NT2/D1 (cell line): ENCODE results near the gene OR51A7.
A peak's percentile ranks its signal among the peaks of the same experiment; 100 is the strongest.
"Not testable (repeated sequence)": the region's sequence is repeated elsewhere in the genome, so short reads cannot be mapped to it uniquely, and the experiment has no call there.

Source experiments
- DNase-seq: peaks from one replicate; pipeline ENCODE4 v3.0.0-alpha.2; 2011; ENCODE audit warnings: low read depth, low spot score
- H3K27me3 ChIP-seq: 2 replicates; pipeline ENCODE4 v1.6.0; 2011; ENCODE audit warnings: mild to moderate bottlenecking; ENCODE audit not compliant: insufficient read length, insufficient read depth
- H3K36me3 ChIP-seq: 2 replicates; pipeline ENCODE4 v1.6.1; 2011; ENCODE audit warnings: mild to moderate bottlenecking, low read length, mixed read lengths; ENCODE audit not compliant: insufficient read depth, insufficient read length
- H3K4me1 ChIP-seq: 2 replicates; pipeline ENCODE4 v1.5.1; 2011; ENCODE audit not compliant: insufficient read depth, insufficient read length
- H3K4me3 ChIP-seq: 2 replicates; pipeline ENCODE4 v1.5.1; 2011; ENCODE audit warnings: low read depth; ENCODE audit not compliant: insufficient read length
- H3K9ac ChIP-seq: 2 replicates; pipeline ENCODE4 v1.6.0; 2011; ENCODE audit warnings: low read depth; ENCODE audit not compliant: insufficient read length
- H3K9me3 ChIP-seq: 2 replicates; pipeline ENCODE4 v1.5.1; 2011; ENCODE audit warnings: mild to moderate bottlenecking, low read length; ENCODE audit not compliant: insufficient read depth
- SUZ12 ChIP-seq: IDR thresholded peaks from 2 replicates; pipeline ENCODE4 v1.6.1; 2011; ENCODE audit not compliant: insufficient read length, insufficient read depth; ENCODE audit errors: extremely low read depth
- YY1 ChIP-seq: IDR thresholded peaks from 2 replicates; pipeline ENCODE4 v1.6.1; 2011; ENCODE audit not compliant: insufficient read length, insufficient read depth
- ZNF274 ChIP-seq: IDR thresholded peaks from 2 replicates; pipeline ENCODE4 v1.6.1; 2011; ENCODE audit warnings: mild to moderate bottlenecking, low read depth, low read length

Gene OR51A7

DNA sequence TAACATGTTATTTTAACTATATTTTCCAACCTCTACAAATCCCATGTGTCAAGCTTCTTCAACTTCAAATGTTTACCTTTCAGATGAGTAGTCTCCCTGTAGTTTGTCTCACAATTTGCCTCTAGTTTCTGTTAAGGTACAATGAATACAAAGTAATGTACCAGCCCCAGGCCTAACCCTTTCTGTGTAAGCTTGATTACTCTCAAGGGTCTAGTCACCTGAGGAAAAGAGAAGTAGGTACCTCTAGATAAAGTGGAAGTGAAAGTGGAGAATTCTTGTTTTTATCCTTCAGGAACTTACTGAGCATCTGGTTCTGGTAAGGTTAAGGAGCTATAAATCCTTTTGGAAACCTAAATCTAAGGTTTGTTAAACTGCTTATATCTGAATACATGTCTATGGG lies at the start of gene OR51A7:
Gene OR51A7, plus strand, starts transcription at position 300 of the 400 bp plus-strand sequence. CDS start 3,587 bp downstream, outside the sequence.
- no peak for DNase-seq
- TF ChIP-seq ZNF274 (no peak), SUZ12 (no peak), YY1 (no peak)
- Histone ChIP-seq H3K9me3 (no peaks in the 10 kb centered on the region), H3K27me3 (no peaks in the 10 kb centered on the region), H3K9ac (no peak within 1 kb of the TSS), H3K36me3 (no peaks in the 10 kb centered on the region), H3K4me3 (no peak within 1 kb of the TSS), H3K4me1 (no peaks in the 10 kb centered on the region)

DNA sequence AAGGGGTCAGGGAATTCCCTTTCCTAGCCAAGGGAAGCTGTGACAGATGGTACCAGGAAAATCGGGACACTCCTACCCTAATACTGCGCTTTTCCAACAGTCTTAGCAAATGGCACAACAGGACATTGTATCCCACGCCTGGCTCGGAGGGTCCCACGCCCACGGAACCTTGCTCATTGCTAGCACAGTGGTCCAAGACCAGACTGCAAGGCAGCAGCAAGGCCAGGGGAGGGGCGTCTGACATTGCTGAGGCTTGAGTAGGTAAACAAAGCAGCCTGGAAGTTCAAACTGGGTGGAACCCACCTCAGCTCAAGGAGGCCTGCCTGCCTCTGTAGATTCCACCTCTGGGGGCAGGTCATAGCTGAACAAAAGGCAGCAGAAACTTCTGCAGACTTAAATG lies 49.3 kb upstream of the OR51A7 start:
- H3K27me3 ChIP-seq, H3K9ac ChIP-seq, H3K9me3 ChIP-seq, H3K36me3 ChIP-seq, H3K4me1 ChIP-seq, DNase-seq, H3K4me3 ChIP-seq: not testable (repeated sequence)

- peak; percentile 81 for DNase-seq
These were observed 40.9 kb upstream of the OR51A7 start for GRCh38 chr11:4862447-4863236.

DNA sequence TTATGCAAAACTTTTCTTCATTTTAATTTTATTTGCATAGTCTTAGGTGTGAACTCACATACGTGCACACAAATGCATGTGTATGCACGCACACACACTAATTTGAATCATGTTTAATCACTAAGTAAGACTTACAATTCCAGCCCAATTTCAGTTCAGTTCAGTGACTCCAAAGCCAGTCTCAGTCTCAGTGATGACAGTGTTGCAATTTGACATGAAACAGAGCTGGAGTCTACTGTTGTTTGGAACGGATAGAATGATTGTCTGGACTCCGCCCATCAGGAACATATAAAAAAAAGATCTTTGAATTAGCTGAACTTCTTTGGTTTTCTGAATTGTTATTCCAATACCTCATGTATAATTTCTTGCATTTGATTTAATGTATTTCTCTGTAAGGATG lies 39.7 kb upstream of the OR51A7 start:
- Histone ChIP-seq H3K9me3 (no peaks in the 10 kb centered on the region), H3K4me3 (no peak overlapping the region), H3K4me1 (no peaks in the 10 kb centered on the region), H3K9ac (no peak overlapping the region), H3K27me3 (no peaks in the 10 kb centered on the region), H3K36me3 (no peaks in the 10 kb centered on the region)
- no peak for DNase-seq
- TF ChIP-seq YY1 (no peak), SUZ12 (no peak), ZNF274 (no peak)

More at GRCh38 chr11:4862447-4863236, 40.9 kb upstream of the OR51A7 start:
- Histone ChIP-seq H3K27me3 (no peaks in the 10 kb centered on the region), H3K9ac (no peak overlapping the region), H3K9me3 (no peaks in the 10 kb centered on the region), H3K36me3 (no peaks in the 10 kb centered on the region), H3K4me1 (no peaks in the 10 kb centered on the region), H3K4me3 (no peak overlapping the region)
- TF ChIP-seq ZNF274 (no peak), SUZ12 (no peak), YY1 (no peak)

- H3K9ac ChIP-seq = no peak overlapping the region
- no peak for DNase-seq
- no peaks in the 10 kb centered on the region for H3K36me3 ChIP-seq
- no peaks in the 10 kb centered on the region for H3K4me1 ChIP-seq
- no peaks in the 10 kb centered on the region for H3K9me3 ChIP-seq
- no peak overlapping the region for H3K4me3 ChIP-seq
- no peaks in the 10 kb centered on the region for H3K27me3 ChIP-seq
- TF ChIP-seq YY1 (no peak), ZNF274 (no peak), SUZ12 (no peak)
These were observed 37.7 kb upstream of the OR51A7 start for GRCh38 chr11:4865855-4866254.

- Histone ChIP-seq H3K4me3 (no peak overlapping the region), H3K9ac (no peak overlapping the region), H3K27me3 (no peaks in the 10 kb centered on the region), H3K36me3 (no peaks in the 10 kb centered on the region), H3K9me3 (no peaks in the 10 kb centered on the region), H3K4me1 (no peaks in the 10 kb centered on the region)
- no peak for DNase-seq
- TF ChIP-seq ZNF274 (no peak), YY1 (no peak), SUZ12 (no peak)
These were observed 22.4 kb upstream of the OR51A7 start for GRCh38 chr11:4881188-4881587.

DNA sequence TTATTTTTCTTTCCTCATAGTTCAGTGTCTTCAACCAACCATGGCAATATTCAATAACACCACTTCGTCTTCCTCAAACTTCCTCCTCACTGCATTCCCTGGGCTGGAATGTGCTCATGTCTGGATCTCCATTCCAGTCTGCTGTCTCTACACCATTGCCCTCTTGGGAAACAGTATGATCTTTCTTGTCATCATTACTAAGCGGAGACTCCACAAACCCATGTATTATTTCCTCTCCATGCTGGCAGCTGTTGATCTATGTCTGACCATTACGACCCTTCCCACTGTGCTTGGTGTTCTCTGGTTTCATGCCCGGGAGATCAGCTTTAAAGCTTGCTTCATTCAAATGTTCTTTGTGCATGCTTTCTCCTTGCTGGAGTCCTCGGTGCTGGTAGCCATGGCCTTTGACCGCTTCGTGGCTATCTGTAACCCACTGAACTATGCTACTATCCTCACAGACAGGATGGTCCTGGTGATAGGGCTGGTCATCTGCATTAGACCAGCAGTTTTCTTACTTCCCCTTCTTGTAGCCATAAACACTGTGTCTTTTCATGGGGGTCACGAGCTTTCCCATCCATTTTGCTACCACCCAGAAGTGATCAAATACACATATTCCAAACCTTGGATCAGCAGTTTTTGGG lies 21.6 kb upstream of the OR51A7 start, which contains the start of gene OR51T1:
Gene OR51T1, plus strand, starts transcription at position 41 of the 641 bp plus-strand sequence. Its CDS starts 0 bp downstream, at position 41.
- DNase-seq = no peak
- no peak within 1 kb of the TSS for H3K9ac ChIP-seq
- H3K9me3 ChIP-seq = no peaks in the 10 kb centered on the region
- H3K27me3 ChIP-seq = no peaks in the 10 kb centered on the region
- H3K4me1 ChIP-seq = no peaks in the 10 kb centered on the region
- H3K4me3 ChIP-seq = no peak within 1 kb of the TSS
- no peak for TF ChIP-seq SUZ12
- TF ChIP-seq YY1 = no peak
- TF ChIP-seq ZNF274 = no peak
- no peaks in the 10 kb centered on the region for H3K36me3 ChIP-seq
